A549 (cell line): ENCODE results near the gene RAB20. TPM values are rescaled to one million over a fixed set of nuclear protein-coding genes. Genes with fewer than 3 reads are reported as not detected.

Experiments used
- ATAC-seq, 2 experiments: fragments of 200-7000 bp in 1 of 2; fragments of >200 bp in 1 of 2; cut with Nextera tagmentation in 1 of 2; cut with Tn5 transposase in 1 of 2; 3 replicates each; pipeline versions ENCODE4 v1.8.0 to v1.9.1; 2018 to 2020; ENCODE audit warnings: mild to moderate bottlenecking in 1 of 2, moderate library complexity in 1 of 2
- CTCF ChIA-PET: fragments of 300-600 bp; sonication (Branson Sonifier 250); formaldehyde crosslinking; extraction: SDS; loops from one replicate; lab custom pipeline; 2021; ENCODE audit warnings: antibody characterized with exemption, inconsistent platforms; lab: Yijun Ruan, JAX
- POLR2A ChIA-PET: fragments of 350-600 bp; formaldehyde crosslinking; extraction: SDS; loops from one replicate; lab custom pipeline; 2021; ENCODE audit warnings: antibody characterized with exemption, inconsistent platforms; lab: Yijun Ruan, JAX
- DNase-seq, 2 experiments: peaks; one replicate each; pipeline versions ENCODE4 v3.0.0 to v3.0.0-alpha.2; 2011 to 2016; ENCODE audit warnings: low read depth in 1 of 2, low spot score in 1 of 2
- FAIRE-seq: peaks from 2 replicates; lab custom pipeline; 2011; peaks lifted over from hg19 to GRCh38; lab: Jason Lieb, UNC
- H3K27ac ChIP-seq, 2 experiments: fragments of >200 bp; sonication (Bioruptor Twin); formaldehyde crosslinking; 3 replicates each; pipeline ENCODE4 v1.5.1; 2016 to 2017
- H3K4me1 ChIP-seq: fragments of >200 bp; sonication (Bioruptor Twin); formaldehyde crosslinking; 3 replicates; pipeline ENCODE4 v1.6.1; 2016
- H3K4me2 ChIP-seq: fragments of >200 bp; sonication (Bioruptor Twin); formaldehyde crosslinking; 3 replicates; pipeline ENCODE4 v1.6.1; 2016
- H3K4me3 ChIP-seq: fragments of >200 bp; sonication (Bioruptor Twin); formaldehyde crosslinking; 3 replicates; pipeline ENCODE4 v1.5.1; 2016
- H3K9me3 ChIP-seq: fragments of >200 bp; sonication (Bioruptor Twin); formaldehyde crosslinking; 3 replicates; pipeline ENCODE4 v1.6.1; 2016
- BHLHE40 ChIP-seq: IDR thresholded peaks from 2 replicates; pipeline ENCODE4 v1.6.1; 2012; ENCODE audit warnings: low read depth, low read length, inconsistent platforms
- CBX8 ChIP-seq: fragments of 200-600 bp; sonication (generic); IDR thresholded peaks from 2 replicates; pipeline ENCODE4 v1.6.1; 2016
- EHF ChIP-seq: fragments of 250-450 bp; sonication (Bioruptor Pico); IDR thresholded peaks from 2 replicates; pipeline ENCODE4 v1.5.0; 2020; ENCODE audit warnings: mild to moderate bottlenecking
- EHMT2 ChIP-seq: fragments of 200-600 bp; sonication (generic); IDR thresholded peaks from 2 replicates; pipeline ENCODE4 v1.6.1; 2016; ENCODE audit warnings: antibody characterized with exemption, low read depth, mild to moderate bottlenecking, moderate library complexity
- ELK1 ChIP-seq: fragments of 150-350 bp; IDR thresholded peaks from 2 replicates; pipeline ENCODE4 v1.6.1; 2014; ENCODE audit warnings: low read depth, mild to moderate bottlenecking, low read length
- ESRRA ChIP-seq: fragments of 150-350 bp; IDR thresholded peaks from 2 replicates; pipeline ENCODE4 v1.6.1; 2014; ENCODE audit warnings: mild to moderate bottlenecking, low read length, borderline replicate concordance
- FOSL2 ChIP-seq, 2 experiments: fragments of 450-650 bp in 1 of 2; fragments of >200 bp in 1 of 2; sonication (Bioruptor Twin) in 1 of 2; formaldehyde crosslinking; IDR thresholded peaks; 2 replicates each; pipeline versions ENCODE4 v1.5.0 to v1.6.1; 2016 to 2020; ENCODE audit warnings: mild to moderate bottlenecking in 1 of 2, moderate library complexity in 1 of 2
- HDAC2 ChIP-seq: fragments of 200-600 bp; sonication (generic); IDR thresholded peaks from 2 replicates; pipeline ENCODE4 v1.6.1; 2016
- HEYL ChIP-seq: fragments of 250-450 bp; sonication (Bioruptor Pico); IDR thresholded peaks from 2 replicates; pipeline ENCODE4 v1.8.0; 2021; ENCODE audit warnings: mild to moderate bottlenecking, moderate library complexity
- HMGXB4 ChIP-seq: fragments of 250-450 bp; sonication (Bioruptor Pico); IDR thresholded peaks from 2 replicates; pipeline ENCODE4 v1.5.0; 2021; ENCODE audit warnings: mild to moderate bottlenecking, moderate library complexity, borderline replicate concordance
- HOXB13 ChIP-seq: fragments of 250-450 bp; sonication (Bioruptor Pico); IDR thresholded peaks from 2 replicates; pipeline ENCODE4 v1.5.0; 2020; ENCODE audit warnings: low read depth, mild to moderate bottlenecking, moderate library complexity
- HOXB5 ChIP-seq: fragments of 250-450 bp; sonication (Bioruptor Pico); IDR thresholded peaks from 2 replicates; pipeline ENCODE4 v1.5.0; 2020; ENCODE audit warnings: mild to moderate bottlenecking, moderate library complexity
- KDM1A ChIP-seq: fragments of 200-600 bp; sonication (generic); IDR thresholded peaks from 2 replicates; pipeline ENCODE4 v1.6.1; 2016; ENCODE audit warnings: low read depth, mild to moderate bottlenecking
- MAFK ChIP-seq: fragments of 450-650 bp; IDR thresholded peaks from 2 replicates; pipeline ENCODE4 v1.6.1; 2014; ENCODE audit not compliant: partially characterized antibody
- MAX ChIP-seq: IDR thresholded peaks from 2 replicates; pipeline ENCODE4 v1.6.1; 2012
- MAZ ChIP-seq: fragments of 150-350 bp; IDR thresholded peaks from 2 replicates; pipeline ENCODE4 v1.6.1; 2014; ENCODE audit warnings: antibody characterized with exemption, low read depth, low read length, borderline replicate concordance
- MYC ChIP-seq: IDR thresholded peaks from 2 replicates; pipeline ENCODE4 v1.6.1; 2012; ENCODE audit warnings: mild to moderate bottlenecking, inconsistent platforms, low read length, improper control_type of control experiment, borderline replicate concordance
- NR3C1 ChIP-seq: fragments of >200 bp; sonication (Bioruptor Twin); formaldehyde crosslinking; IDR thresholded peaks from 3 replicates; pipeline ENCODE4 v1.6.1; 2017
- PBX3 ChIP-seq: IDR thresholded peaks from 2 replicates; pipeline ENCODE4 v1.6.1; 2012
- POLR2A ChIP-seq: IDR thresholded peaks from 2 replicates; pipeline ENCODE4 v1.6.1; 2012; ENCODE audit warnings: mild to moderate bottlenecking, low read length
- RAD21 ChIP-seq, 2 experiments: fragments of >200 bp in 1 of 2; sonication (Bioruptor Twin) in 1 of 2; formaldehyde crosslinking in 1 of 2; IDR thresholded peaks in 1 of 2; conservative IDR thresholded peaks in 1 of 2; 2 replicates in 1 of 2; 3 replicates in 1 of 2; pipeline ENCODE4 v1.6.1; 2012 to 2018; ENCODE audit warnings: inconsistent platforms in 1 of 2
- RARB ChIP-seq: fragments of 250-450 bp; sonication (Bioruptor Pico); IDR thresholded peaks from 2 replicates; pipeline ENCODE4 v1.8.0; 2021; ENCODE audit warnings: mild to moderate bottlenecking, moderate library complexity
- RNF2 ChIP-seq: fragments of 200-600 bp; sonication (generic); IDR thresholded peaks from 2 replicates; pipeline ENCODE4 v1.6.1; 2016; ENCODE audit warnings: low read depth, mild to moderate bottlenecking, antibody characterized with exemption, moderate library complexity, borderline replicate concordance
- SMC3 ChIP-seq: fragments of >200 bp; sonication (Bioruptor Twin); formaldehyde crosslinking; IDR thresholded peaks from 3 replicates; pipeline ENCODE4 v1.6.1; 2018; ENCODE audit warnings: inconsistent platforms
- SREBF2 ChIP-seq: fragments of 450-650 bp; IDR thresholded peaks from 2 replicates; pipeline ENCODE4 v1.6.1; 2014; ENCODE audit warnings: mild to moderate bottlenecking, moderate library complexity
- TFCP2L1 ChIP-seq: fragments of 250-450 bp; sonication (Bioruptor Pico); IDR thresholded peaks from 2 replicates; pipeline ENCODE4 v1.5.0; 2021; ENCODE audit warnings: mild to moderate bottlenecking
- TP53 ChIP-seq: fragments of 250-450 bp; sonication (Bioruptor Pico); IDR thresholded peaks from 2 replicates; pipeline ENCODE4 v1.5.0; 2021; ENCODE audit warnings: mild to moderate bottlenecking, moderate library complexity
- USF2 ChIP-seq: fragments of 450-650 bp; IDR thresholded peaks from 2 replicates; pipeline ENCODE4 v1.6.1; 2014; ENCODE audit warnings: antibody characterized with exemption
- ZC3H11A ChIP-seq: fragments of 450-650 bp; IDR thresholded peaks from 2 replicates; pipeline ENCODE4 v1.6.1; 2014; ENCODE audit warnings: antibody characterized with exemption, mild to moderate bottlenecking
- ZNF302 ChIP-seq: fragments of 250-450 bp; sonication (Bioruptor Pico); IDR thresholded peaks from 2 replicates; pipeline ENCODE4 v1.9.0; 2021; ENCODE audit warnings: inconsistent platforms, mild to moderate bottlenecking, moderate library complexity
- WGBS: methylation state at CpG from one replicate; pipeline ENCODE4 v1.1.6; 2017; ENCODE audit errors: missing lambda C conversion rate; 5-methylcytosine and 5-hydroxymethylcytosine counted together
- polyA plus RNA-seq, 4 experiments: library from polyadenylated mRNA; depleted of rRNA in 3 of 4; stranded (reverse); fragments of >200 nt; fragmentation: RNase III in 1 of 4; extraction: RNeasy Plus Mini Kit Qiagen cat#74134 plus additional on column Dnase treatment in 1 of 4; gene quantifications; 2 replicates in 3 of 4; 3 replicates in 1 of 4; pipeline ENCODE4 v1.2.3, GENCODE V29; 2011 to 2017

Gene RAB20
- polyA plus RNA-seq, 2 of the 4 experiments (the other 2 are of a cell fraction): 1.0 to 1.5 TPM

- no peak for FAIRE-seq
- H3K4me1 ChIP-seq: peaks cover 3% of the 10 kb centered on the region; the same call in 1 of the 3 replicates
- no peak overlapping the region for H3K4me3 ChIP-seq
- no peak overlapping the region for H3K4me2 ChIP-seq
- no peaks in the 10 kb centered on the region for H3K9me3 ChIP-seq
- 70% methylated on average over 14 of the region's 23 CpGs for WGBS
- CTCF ChIA-PET: no interaction called here
- TF ChIP-seq CBX8 (no peak), MAFK (no peak), PBX3 (no peak), TP53 (CRISPR knock-in tag) (no peak), HMGXB4 (no peak), RAD21 (conservative IDR thresholded peaks at IDR 0.05 in 1 of 2, IDR thresholded peaks at IDR 0.05 in 1 of 2) (no peak), SMC3 (no peak), MYC (no peak), NR3C1 (no peak), EHMT2 (no peak), RNF2 (no peak), ESRRA (no peak), MAX (no peak), MAZ (no peak)
- POLR2A ChIA-PET: no interaction called here
- no peak overlapping the region for H3K27ac ChIP-seq
- ATAC-seq: no peak
- no peak for DNase-seq
Measured at GRCh38 chr13:110529522-110530311, 31.8 kb downstream of the RAB20 start.

- FAIRE-seq (no peak), DNase-seq (no peak), ATAC-seq (no peak)
- peaks cover 3% of the 10 kb centered on the region; the same call in 1 of the 3 replicates for H3K4me1 ChIP-seq
- 96% methylated on average over 6 of the region's 6 CpGs for WGBS
- ChIA-PET CTCF (no interaction called here), POLR2A (no interaction called here)
- H3K9me3 ChIP-seq: no peaks in the 10 kb centered on the region
- H3K4me3 ChIP-seq: no peak overlapping the region
- TF ChIP-seq TFCP2L1 (CRISPR knock-in tag): no peak
- TF ChIP-seq POLR2A: no peak
- no peak for TF ChIP-seq HOXB5 (CRISPR knock-in tag)
- TF ChIP-seq FOSL2 (IDR thresholded peaks at IDR 0.05): no peak
- no peak for TF ChIP-seq FOSL2 (CRISPR knock-in tag; IDR thresholded peaks at IDR 0.05)
- TF ChIP-seq ZC3H11A: no peak
- no peak for TF ChIP-seq RARB (CRISPR knock-in tag)
- no peak for TF ChIP-seq ELK1
- no peak for TF ChIP-seq EHMT2
- TF ChIP-seq BHLHE40: no peak
- TF ChIP-seq KDM1A: no peak
- no peak for TF ChIP-seq HDAC2
- TF ChIP-seq EHF (CRISPR knock-in tag): no peak
- TF ChIP-seq HOXB13 (CRISPR knock-in tag): no peak
- TF ChIP-seq HEYL (CRISPR knock-in tag): no peak
- no peak for TF ChIP-seq MYC
- no peak for TF ChIP-seq SREBF2
- TF ChIP-seq PBX3: no peak
- no peak for TF ChIP-seq USF2
- TF ChIP-seq ZNF302 (CRISPR knock-in tag): no peak
- TF ChIP-seq RNF2: no peak
- no peak overlapping the region for H3K27ac ChIP-seq
- H3K4me2 ChIP-seq: no peak overlapping the region
Measured at GRCh38 chr13:110528911-110529310, 32.6 kb downstream of the RAB20 start.
